H1 (cell line): ENCODE data around the gene TRIM52.

Experiments
- CHD1 ChIP-seq: IDR thresholded peaks from 2 replicates; pipeline ENCODE4 v1.6.1; 2012; ENCODE audit warnings: low read depth, low read length, improper control_type of control experiment
- HDAC6 ChIP-seq: IDR thresholded peaks from one replicate; pipeline ENCODE4 v1.7.1; 2012; ENCODE audit warnings: low read depth, mild to moderate bottlenecking, inconsistent platforms, low read length, moderate library complexity
- PHF8 ChIP-seq: fragments of 200-600 bp; sonication (generic); conservative IDR thresholded peaks from 2 replicates; pipeline ENCODE4 v1.7.1; 2012; ENCODE audit warnings: low read depth, mild to moderate bottlenecking, inconsistent platforms, low read length, moderate library complexity
- POLR2AphosphoS5 ChIP-seq: IDR thresholded peaks from 2 replicates; pipeline ENCODE4 v1.6.1; 2011; ENCODE audit warnings: low read depth, low read length
- RNF2 ChIP-seq: fragments of 200-900, 300-1000 bp; sonication (generic); IDR thresholded peaks from 2 replicates; pipeline ENCODE4 v1.7.1; 2016; ENCODE audit warnings: borderline replicate concordance, low read depth, mild to moderate bottlenecking, antibody characterized with exemption, low read length; ENCODE audit not compliant: poor library complexity, severe bottlenecking; ENCODE audit errors: missing control alignments
- YY1 ChIP-seq: IDR thresholded peaks from 2 replicates; pipeline ENCODE4 v1.6.1; 2011; ENCODE audit warnings: low read depth, mild to moderate bottlenecking, low read length
- TF ChIP-seq, protein P1 (sequence below), 3 experiments: IDR thresholded peaks; 1 replicate in 2 of 3; 2 replicates in 1 of 3; pipeline versions ENCODE4 v1.5.1 to v1.6.1; 2011; ENCODE audit warnings: low read length in 3 of 3, mild to moderate bottlenecking in 3 of 3, inconsistent platforms in 2 of 3, low read depth in 1 of 3, moderate library complexity in 1 of 3; ENCODE audit not compliant: insufficient read depth in 1 of 3; ENCODE audit errors: control extremely low read depth in 1 of 3

- no peak for TF ChIP-seq PHF8
- TF ChIP-seq, protein P1, sequence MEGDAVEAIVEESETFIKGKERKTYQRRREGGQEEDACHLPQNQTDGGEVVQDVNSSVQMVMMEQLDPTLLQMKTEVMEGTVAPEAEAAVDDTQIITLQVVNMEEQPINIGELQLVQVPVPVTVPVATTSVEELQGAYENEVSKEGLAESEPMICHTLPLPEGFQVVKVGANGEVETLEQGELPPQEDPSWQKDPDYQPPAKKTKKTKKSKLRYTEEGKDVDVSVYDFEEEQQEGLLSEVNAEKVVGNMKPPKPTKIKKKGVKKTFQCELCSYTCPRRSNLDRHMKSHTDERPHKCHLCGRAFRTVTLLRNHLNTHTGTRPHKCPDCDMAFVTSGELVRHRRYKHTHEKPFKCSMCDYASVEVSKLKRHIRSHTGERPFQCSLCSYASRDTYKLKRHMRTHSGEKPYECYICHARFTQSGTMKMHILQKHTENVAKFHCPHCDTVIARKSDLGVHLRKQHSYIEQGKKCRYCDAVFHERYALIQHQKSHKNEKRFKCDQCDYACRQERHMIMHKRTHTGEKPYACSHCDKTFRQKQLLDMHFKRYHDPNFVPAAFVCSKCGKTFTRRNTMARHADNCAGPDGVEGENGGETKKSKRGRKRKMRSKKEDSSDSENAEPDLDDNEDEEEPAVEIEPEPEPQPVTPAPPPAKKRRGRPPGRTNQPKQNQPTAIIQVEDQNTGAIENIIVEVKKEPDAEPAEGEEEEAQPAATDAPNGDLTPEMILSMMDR (IDR thresholded peaks at IDR 0.05; ENCODE audit: control extremely low read depth in 1 of 3, insufficient read depth in 1 of 3, low read depth in 1 of 3, low read length in 3 of 3) = no peak
- TF ChIP-seq RNF2 = no peak
- no peak for TF ChIP-seq CHD1
- TF ChIP-seq HDAC6 = no peak
- TF ChIP-seq YY1 = no peak
- TF ChIP-seq POLR2AphosphoS5 = no peak
Measured at GRCh38 chr5:181219262-181220177, 41.4 kb downstream of the TRIM52 start.
